ENCODE data around the gene GPX4.

GRCh38 chr19:1073063-1073955, 30.5 kb upstream of the GPX4 start:
- TF ChIP-seq CTCF (IDR thresholded peaks at IDR 0.05) (no peak), EZH2 (IDR thresholded peaks at IDR 0.05; ENCODE audit: borderline replicate concordance, insufficient read depth, low read depth, low read length, poor library complexity, severe bottlenecking) (no peak)
